GM21576 (cell line): ENCODE data around the gene EXD3.
"Not testable (repeated sequence)": the region's sequence is repeated elsewhere in the genome, so short reads cannot be mapped to it uniquely, and the experiment has no call there.

ENCODE experiments used
- ATAC-seq: cut with Tn5 transposase; IDR thresholded peaks from one replicate; pipeline ENCODE4 v1.9.1; 2021; ENCODE audit warnings: mild to moderate bottlenecking, moderate library complexity; ENCODE audit not compliant: unreplicated experiment

Gene EXD3

GRCh38 chr9:137383081-137383783, 39.7 kb downstream of the EXD3 start:
- ATAC-seq: no peak

- ATAC-seq: no peak
Observed at GRCh38 chr9:137382444-137383080, 40.4 kb downstream of the EXD3 start.

GRCh38 chr9:137381501-137382443, 41.2 kb downstream of the EXD3 start:
- ATAC-seq: no peak

- ATAC-seq: no peak
Observed at GRCh38 chr9:137380606-137381005, 42.4 kb downstream of the EXD3 start.

GRCh38 chr9:137380171-137380570, 42.8 kb downstream of the EXD3 start:
- ATAC-seq: no peak

- ATAC-seq: no peak
Observed at GRCh38 chr9:137379761-137380161, 43.2 kb downstream of the EXD3 start.

GRCh38 chr9:137378688-137379410, 44.1 kb downstream of the EXD3 start:
- not testable (repeated sequence) for ATAC-seq

- no peak for ATAC-seq
Observed at GRCh38 chr9:137376386-137376785, 46.6 kb downstream of the EXD3 start.

GRCh38 chr9:137375321-137376058, 47.5 kb downstream of the EXD3 start:
- no peak for ATAC-seq

GRCh38 chr9:137374131-137374845, 48.7 kb downstream of the EXD3 start:
- no peak for ATAC-seq

GRCh38 chr9:137373611-137373980, 49.4 kb downstream of the EXD3 start:
- no peak for ATAC-seq

- no peak for ATAC-seq
Observed at GRCh38 chr9:137372693-137373610, 50.0 kb downstream of the EXD3 start.

GRCh38 chr9:137371946-137372651, 50.9 kb downstream of the EXD3 start:
- ATAC-seq: no peak

GRCh38 chr9:137371521-137371941, 51.4 kb downstream of the EXD3 start:
- no peak for ATAC-seq

GRCh38 chr9:137370865-137371520, 52.0 kb downstream of the EXD3 start:
- ATAC-seq: no peak

- no peak for ATAC-seq
Observed at GRCh38 chr9:137369911-137370764, 52.8 kb downstream of the EXD3 start.
